Measurements from ENCODE around the gene ANAPC4.

GRCh38 chr4:25405453-25405852, 28.4 kb downstream of the ANAPC4 start:
- no peak for TF ChIP-seq CTCF (IDR thresholded peaks at IDR 0.05; ENCODE audit: poor library complexity, severe bottlenecking)
- no peak for TF ChIP-seq POLR2AphosphoS5 (IDR thresholded peaks at IDR 0.05)
- no peak for TF ChIP-seq MXI1 (conservative IDR thresholded peaks at IDR 0.05; ENCODE audit: poor library complexity, severe bottlenecking)
- TF ChIP-seq EZH2 (IDR thresholded peaks at IDR 0.05; ENCODE audit: borderline replicate concordance, insufficient read depth, low read length, poor library complexity, severe bottlenecking) = no peak
- TF ChIP-seq EP300 (conservative IDR thresholded peaks at IDR 0.05; ENCODE audit: poor library complexity, severe bottlenecking) = no peak
- TF ChIP-seq SMC3 (conservative IDR thresholded peaks at IDR 0.05; ENCODE audit: poor library complexity) = no peak

Data from neural cell (in vitro differentiated cells).